NOMO-1 (cell line): ENCODE results near the gene ATG2A.

Experiments
- DNase-seq, 2 experiments: peaks; one replicate each; lab custom pipeline; 2025; ENCODE audit not compliant: unreplicated experiment in 2 of 2; lab: John Stamatoyannopoulos, UW

Gene ATG2A

DNA sequence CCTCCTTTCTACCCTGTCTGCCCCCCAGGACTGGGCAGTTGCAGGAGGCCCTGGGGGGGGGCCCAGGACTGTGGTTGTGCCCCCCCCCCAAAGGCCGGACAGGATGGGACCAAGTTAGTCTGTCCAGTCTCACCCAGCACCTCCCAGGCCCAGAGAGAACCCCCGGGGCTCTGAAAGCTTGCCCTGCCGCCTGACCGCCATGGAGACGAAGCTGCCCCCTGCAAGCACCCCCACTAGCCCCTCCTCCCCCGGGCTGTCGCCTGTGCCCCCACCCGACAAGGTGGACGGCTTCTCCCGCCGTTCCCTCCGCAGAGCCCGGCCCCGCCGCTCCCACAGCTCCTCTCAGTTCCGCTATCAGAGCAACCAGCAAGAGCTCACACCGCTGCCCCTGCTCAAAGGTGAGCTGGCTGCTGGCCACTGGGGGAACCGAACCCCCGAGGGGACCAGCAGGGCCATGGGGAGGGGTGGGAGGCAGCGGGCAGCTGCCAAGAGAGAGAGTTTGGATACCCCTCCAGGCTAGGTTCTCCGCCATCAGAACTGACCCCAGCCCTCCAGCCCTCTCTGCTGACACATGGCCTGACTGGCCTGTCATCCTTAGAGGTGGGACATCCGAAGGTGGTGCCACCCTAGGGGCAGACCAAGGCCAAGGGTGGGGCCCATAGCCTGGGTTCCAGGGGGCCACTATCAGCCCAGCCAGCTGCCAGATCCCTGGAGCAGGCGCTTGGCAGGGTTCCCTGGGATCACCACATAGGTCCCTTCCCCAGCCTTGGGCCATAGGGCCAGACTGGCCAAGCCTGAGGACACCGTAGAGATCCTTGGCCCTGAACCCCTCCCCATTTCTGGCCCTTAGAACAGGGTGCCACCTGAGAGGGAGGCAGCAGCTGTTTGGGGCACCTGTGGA, 8.8 kb upstream of the ATG2A start:
- DNase-seq: no peak

DNA sequence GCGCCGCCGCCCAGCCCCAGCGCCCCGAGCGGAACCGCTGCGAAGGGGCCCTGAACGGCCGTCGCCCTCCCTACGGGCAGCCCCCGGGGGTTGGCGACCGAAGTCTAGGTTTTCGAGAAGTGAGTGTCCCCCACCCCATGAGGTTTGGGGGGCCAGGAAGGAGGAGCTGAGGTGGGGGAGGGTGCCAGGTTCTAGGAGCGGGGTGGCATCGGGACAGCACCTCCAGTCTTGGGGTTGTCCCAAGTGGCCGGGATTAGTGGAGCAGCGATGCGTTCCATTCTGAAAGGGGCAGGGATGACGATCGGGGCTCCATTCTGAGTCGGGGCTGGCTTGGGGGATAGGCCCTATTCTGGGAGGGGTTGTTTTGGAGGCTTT, 7.9 kb upstream of the ATG2A start:
- no peak for DNase-seq

DNA sequence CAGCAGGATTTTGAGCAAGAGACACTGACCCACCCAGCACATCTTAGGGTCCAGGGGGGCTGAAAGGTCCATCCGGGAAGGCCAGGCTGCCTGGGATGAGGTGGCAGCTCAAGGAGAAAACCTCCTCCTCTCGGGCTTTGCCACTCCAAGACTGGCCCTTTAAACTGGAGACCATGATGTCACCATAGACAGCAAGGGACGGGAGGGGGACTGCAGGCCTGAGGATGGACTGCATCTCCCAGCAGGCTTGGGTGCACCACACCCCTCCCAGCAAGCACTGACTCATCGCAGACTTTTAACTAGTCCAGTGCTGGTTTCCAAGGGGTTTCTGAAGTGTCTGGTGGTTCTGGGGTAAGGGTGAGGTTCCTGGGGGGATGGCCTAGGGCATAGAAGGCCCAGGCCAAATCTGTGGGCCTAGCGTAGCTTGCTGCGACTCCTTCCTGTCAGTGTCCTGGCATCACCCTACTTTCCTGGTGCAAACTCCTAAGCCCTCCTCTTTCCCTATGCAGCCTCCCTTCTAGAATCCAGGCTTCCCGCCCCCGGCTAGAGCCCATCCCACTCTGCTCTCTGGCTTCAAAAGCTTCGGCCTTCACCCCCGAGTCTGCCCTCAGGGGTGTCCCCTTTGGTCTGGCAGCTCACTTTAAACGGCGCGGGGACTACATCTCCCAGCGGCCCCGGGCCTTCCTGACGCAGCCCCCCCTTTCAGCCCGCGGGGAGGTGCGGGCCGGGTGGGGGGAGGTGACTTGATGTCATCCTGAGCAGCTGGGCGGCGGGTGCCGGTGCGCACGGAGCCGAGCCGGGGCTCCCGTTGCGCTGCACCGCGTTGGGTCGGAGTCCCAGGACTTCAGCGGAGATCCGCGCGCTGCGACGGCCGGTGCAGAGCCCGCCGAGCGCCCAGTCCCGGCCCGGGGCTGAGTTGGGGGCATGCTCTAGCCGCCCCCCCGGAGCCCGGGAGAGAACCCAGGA, 7.2 kb upstream of the ATG2A start, which contains the start of gene PPP2R5B:
TSS of gene PPP2R5B (plus strand) at position 746 of the 966 bp plus-strand sequence. CDS start 1,046 bp downstream, outside the sequence.
- DNase-seq: peak; percentile 92

DNA sequence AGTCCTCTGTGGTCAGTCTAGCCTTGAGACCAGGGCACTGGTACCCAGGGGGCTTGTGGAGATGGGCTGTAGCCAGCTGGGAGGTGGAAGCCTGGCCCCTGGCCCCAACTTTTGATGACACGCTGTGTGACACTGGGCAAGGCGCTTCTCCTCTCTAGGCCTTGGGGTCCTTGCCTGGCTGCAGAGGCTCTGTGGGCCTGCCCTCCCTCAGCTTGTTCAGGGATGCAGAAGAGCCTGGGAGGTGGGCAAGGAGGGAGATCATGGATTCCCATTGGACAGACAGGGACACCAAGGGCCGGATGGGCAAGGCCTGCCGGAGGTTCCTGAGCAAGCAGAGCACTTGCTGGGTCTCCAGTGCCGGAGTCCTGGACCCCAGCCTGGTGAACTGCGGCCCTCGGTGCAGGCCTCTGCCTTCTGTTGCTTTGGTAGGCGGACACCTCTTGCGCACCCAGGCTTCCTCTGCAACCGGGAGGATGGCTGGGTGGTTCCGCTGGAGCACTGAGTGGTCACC, 6.2 kb upstream of the ATG2A start:
- no peak for DNase-seq

DNA sequence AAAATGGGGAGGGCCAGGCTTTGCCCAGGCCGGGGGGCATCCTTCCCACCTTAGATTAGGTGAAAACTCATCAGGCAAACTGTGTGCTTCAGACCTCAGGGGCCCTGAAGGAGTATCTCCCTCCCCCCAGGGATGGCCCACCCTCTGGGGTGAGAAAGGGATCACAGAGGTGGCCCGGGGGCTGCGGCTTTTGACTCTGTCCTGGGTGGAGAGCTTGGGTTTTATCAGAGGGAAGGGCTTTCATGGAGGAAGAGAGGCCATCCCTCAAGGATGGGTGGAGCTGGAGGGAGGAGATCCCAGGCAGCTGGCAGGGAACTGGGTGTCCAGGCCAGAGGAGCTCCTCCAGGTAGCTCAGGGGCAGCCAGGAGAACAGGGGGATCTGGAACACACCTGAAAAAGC, 4.4 kb upstream of the ATG2A start:
- DNase-seq: no peak

DNA sequence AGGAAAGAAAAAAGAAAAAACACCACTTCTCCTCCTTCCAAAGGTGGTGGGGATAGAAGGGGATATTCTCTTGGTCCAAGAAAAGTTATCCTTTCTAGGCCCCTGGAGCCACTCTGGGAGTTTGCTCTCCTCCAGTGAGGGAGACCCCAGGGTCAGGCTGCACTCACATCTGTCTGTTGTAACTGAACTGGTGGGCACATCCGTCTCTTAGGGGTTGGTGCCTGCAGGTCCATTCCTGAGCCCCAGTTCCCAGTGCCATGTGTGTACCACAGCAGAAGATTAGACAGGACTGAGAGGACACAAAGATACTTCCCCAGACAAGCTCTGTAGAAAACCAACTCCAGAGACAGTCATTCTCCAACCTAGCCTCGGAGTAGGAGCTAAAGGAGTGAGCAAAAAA, 3.1 kb upstream of the ATG2A start:
- no peak for DNase-seq

DNA sequence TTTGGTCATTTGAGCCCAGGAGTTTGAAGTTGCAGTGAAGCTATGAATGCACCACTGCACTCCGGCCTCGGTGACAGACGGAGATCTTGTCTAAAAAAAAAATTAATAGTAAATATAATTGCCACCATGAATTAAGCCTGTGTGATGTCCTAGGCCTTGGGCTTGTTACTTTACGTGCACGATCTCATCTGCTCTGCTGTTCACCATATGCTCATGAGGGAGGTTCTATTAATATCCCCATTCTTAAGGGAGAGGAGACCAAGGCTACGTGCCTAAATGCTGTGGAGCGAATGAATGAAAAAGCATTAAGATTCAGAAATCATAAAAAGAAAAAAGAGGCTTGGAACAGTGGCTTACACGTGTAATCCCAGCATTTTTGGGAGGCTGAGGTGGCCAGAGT, 2.6 kb upstream of the ATG2A start:
- no peak for DNase-seq

DNA sequence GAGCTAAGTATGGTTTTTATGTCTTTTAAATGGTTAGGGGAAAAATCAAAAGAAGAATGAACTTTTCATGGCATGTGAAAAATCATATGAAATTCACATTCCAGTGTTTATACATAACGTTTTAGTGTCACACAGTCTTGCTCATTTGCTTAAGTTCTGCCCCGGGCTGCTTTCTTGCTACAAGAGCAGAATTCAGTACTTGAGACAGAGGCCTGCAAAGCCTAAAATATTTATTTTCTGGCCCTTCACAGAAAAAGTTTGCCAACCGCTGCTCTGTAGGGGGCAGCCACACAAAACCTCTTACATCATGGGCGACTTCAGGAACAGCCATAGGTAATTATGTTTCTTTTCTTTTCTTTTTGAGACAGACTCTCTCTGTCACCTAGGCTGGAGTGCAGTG, 1.0 kb upstream of the ATG2A start:
- peak; percentile 40 to 57 for DNase-seq

DNA sequence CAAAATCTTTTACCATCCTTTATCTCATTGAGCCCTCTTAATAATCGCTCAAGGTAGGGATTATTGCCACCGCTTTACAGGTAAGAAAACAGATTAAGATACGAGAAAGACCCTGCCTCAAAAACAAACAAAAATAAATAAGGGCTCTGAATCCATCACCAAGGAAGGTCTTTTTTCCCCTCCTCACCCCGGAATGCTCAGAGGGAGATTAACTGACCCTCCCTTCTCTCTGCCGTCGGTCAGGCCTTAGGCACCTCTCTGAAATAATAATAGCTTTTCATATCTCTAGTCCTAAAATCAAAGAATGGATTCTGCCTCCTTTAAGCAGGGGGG, 620 bp upstream of the ATG2A start:
- no peak for DNase-seq

DNA sequence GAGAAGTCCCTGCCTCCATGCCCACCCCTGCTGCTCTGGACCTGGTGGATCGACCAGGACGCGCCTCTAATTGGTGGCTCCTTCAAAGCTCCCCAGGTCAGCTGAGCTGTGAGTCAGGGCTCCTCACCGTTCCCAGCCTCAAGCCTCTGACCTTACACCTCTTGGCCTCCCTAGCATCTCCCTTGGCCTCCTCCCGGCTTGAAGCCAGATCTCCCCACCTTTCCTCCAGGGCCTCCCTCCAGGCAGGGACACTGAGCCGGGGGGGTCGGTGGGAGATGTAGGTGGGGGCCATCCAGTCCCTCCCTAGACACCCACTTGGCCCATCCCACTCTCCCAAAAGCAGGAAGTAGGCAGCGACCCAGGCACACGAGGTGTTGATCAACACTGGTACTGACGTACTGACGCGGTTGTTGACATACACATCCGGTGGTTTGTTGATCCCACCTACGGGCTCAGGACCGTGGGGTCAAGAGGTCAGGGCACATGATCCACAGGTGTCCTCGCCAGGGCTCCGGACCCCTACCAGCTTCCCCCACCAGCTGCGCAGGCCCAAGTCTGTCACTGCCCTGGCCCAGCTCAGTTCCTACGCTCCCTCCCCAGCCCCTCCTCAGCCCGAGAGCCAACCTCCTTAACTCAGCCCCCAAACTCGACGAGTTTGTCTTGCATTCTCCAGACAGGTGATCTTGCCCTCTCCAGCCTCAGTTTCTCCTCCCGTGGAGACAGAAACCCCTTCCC, 802 bp downstream of the ATG2A start:
- peak in 1 of 2 experiments; percentile 12 for DNase-seq

DNA sequence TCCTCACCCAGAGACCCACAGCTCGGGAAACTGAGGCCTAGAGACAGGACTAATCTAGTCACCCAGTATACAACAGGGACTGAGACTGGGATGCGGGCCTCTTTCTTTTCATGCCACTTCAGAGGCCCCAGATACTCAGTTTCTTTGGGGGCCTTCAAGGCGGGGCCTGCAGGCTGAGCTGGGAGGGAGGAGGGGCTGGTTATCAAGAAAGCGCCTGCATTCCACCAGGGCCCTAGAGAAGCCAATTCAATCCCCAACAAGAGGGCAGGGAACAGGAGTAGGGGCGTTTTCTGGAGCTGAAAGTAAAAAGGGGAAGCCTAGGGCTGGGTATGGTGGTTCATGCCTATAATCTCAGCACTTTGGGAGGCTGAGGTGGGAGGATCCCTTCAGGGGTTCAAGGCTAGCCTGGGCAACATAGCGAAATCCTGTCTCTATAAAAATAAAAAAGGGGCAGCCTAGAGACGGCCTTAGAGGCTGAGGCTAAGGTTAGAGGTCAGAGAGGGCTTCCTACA, 1.6 kb downstream of the ATG2A start:
- DNase-seq: no peak

DNA sequence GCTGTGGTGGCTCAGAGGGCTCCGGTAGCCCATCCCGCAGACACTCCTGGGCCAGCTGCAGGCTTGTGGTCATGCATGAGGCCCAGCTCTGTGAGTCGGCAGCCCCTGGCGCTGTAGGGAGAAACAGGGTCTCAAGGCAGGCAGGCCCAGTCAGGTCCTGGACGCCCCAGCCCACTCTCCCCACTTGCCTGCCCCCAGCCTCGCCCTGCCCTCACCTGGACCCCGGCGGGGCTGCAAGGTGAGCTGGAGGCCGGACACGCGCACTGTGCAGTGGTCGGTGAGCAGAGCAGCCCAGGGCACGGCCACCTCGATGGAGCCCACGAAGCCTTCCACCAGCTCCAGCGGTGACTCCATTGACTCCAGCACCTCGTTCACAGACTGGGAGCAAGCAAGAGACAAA, 2.9 kb downstream of the ATG2A start:
- no peak for DNase-seq

DNA sequence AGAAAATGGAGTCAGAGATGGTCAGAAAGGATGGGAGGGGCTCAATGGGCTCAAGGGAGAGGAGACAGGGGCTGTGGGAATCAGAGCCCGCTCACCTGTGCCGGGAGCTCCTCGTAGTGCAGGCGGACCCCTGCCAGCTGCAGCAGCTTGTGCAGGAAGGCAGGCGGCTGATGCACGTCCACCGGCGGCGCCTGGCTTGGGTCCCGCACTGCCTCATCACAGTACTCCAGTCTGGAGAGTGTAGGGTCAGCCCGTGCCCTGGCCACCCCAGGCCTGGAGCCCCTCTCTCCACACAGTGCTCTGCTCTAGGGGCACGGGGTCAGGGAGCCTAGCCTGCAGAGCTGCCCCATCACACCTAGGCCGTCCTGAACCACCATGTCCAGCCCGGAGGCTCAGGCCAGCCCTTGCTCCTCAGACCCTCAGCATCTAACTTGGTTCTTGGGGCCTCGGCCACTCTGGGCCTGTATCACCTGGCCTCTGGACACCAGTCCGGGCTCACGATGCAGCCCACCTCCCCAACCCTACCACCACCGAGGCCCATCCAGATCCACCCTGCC, 3.8 kb downstream of the ATG2A start:
- DNase-seq: no peak

DNA sequence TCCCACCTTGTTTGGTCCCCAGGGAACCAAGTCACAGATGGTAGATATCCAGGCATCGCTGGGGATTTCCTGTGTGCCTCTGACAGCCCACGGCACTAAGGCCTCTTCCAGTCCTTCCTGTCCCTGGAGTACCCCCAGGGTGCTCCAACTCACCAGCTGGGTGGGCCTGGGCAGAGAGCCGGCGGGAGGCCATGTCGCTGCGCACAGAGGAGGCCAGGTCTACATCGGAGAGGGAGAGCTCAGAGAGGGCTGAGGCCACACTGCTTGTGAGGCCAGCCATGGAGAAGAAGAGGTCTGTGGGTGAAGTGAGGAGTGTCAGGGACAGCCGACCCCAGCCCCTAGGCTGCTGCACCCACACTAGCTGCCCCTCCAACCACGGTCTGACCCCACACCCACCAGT, 5.3 kb downstream of the ATG2A start:
- DNase-seq: no peak

DNA sequence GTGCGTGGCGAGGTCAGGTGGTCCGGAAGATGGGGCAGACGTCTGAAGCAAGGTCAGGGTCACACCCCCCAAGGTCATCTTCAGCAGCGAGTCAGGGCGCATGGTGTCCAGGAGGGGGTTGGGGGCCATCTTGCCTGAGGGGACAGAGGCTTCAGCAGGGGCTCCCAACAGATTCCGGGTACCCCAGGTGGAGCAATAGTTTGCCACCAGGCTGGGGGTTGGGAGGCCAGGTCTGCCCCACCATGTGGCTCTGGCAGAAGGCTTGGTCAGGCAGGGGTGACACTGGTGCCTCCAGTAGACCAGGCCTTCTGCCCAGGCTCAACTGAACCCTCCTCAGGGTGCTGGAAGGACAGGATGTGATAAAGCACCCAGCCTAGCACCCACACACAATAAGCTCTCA, 5.9 kb downstream of the ATG2A start:
- DNase-seq: no peak

DNA sequence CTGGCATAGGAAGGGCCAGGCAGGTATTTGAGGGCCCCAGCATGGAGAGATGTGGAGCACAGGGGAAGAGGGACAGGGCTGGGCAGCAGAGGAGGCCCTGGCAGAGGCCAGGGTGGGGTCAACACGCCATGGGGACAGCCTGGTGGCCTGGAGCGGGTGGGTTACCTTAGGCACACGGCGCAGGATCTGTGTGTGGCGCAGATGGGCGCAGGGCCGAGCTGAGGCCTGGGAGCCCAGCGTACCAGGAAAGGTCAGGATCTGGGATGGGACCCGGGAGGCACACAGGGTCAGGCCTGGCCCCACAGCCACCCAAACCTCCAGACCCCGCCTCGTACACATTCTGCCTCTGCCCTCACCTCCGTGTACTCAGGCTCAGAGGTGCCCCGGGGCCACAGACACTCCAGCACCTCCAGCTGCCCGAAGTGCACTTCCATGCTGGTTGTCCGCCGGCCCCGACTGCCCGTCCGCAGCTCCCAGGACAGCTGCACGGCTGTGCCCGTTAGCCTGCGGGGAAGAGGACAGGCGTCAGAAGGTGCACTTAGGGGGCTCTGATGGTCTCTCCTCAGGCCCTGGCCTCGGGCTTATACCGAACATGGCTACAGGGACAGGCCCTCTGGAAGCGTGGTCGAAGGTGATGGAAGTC, 6.4 kb downstream of the ATG2A start:
- DNase-seq: no peak

DNA sequence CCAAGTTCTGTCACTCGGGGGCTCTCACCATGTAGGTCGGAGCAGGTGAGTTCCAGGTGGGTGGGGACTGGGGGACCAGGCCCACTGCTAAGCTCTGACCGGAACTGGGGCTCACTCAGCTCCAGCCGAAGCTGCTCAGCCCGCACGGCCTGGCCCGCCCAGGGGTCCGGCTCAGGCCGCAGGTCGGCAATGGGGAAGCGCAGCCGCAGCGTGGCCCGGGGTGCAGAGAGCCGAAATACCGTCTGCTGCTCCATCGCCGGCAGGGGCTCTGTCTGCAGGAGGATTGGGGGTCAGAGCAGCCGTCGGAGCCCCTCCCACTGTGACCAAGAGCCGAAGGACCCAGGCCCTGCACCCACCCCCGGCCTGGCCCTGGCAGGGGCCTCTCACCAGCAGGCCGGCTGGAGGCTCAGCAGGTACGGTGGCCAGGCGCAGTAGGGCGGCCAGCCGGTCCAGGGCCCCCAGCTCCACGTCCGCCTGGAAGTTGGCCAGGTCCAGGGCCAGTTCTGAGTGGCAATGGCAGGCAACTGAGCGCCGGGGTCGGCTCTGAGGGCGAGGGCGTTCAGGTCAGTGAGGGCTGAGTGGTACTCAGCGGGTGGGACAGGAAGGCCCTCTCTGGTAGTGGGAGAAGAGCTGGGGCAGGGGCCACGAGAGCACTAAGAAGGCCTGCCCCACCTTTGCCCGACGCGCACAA, 7.2 kb downstream of the ATG2A start:
- no peak for DNase-seq

DNA sequence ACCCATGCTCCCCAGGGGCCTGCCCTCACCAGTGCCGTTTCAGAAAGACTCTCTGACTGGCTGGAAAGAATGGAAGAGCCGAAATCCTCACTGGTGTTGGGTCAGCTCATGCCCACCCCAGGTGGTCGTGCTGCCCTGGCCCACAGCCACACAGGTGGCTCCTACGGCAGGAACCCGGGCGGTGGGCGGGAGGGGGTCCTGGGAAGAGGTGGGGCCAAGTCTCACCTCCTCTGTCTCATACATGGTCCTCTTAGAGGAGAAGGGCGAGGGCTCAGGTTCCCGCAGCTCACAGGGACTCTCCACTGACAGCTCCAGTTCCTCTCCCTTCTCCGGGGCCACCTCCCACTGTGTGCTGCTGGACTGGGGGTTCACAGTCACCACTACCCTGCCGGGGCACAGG, 8.2 kb downstream of the ATG2A start:
- DNase-seq: no peak

DNA sequence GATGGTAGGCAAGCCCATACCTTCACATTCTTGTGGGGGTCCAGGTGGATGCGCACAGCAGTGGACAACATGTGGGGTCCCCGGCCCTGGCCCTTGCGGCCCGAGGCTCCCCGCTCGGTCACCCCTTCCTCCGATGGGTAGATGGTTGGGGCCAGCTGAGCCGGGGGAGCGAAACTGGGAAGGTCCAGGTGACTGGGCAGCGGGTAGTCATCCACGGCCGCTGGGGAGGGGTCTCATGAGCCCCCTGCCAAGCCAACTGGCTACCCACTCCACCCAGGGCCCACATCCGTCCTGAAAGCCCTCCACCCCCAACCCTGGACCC, 10.7 kb downstream of the ATG2A start:
- no peak for DNase-seq
